Body of pancreas (tissue), 4 donors: ENCODE results near the gene CAST. TPM values are rescaled to one million over a fixed set of nuclear protein-coding genes. Genes with fewer than 3 reads are reported as not detected.

Source experiments
- ATAC-seq: fragments of 150-250 bp; one replicate; pipeline ENCODE4 v1.9.1; 2016
- DNase-seq, 4 donors: peaks; one replicate each; pipeline ENCODE4 v3.0.0-alpha.2; 2019
- H3K27ac ChIP-seq, 4 donors: fragments of 200-600 bp; sonication (generic); 1 replicate in 3 of 4; 2 replicates in 1 of 4; pipeline versions ENCODE4 v1.5.1 to v1.6.1; 2016 to 2019; ENCODE audit warnings: mild to moderate bottlenecking in 1 of 4, mixed read lengths in 1 of 4, moderate library complexity in 1 of 4
- H3K27me3 ChIP-seq, 2 donors: fragments of 200-600 bp; sonication (generic); one replicate each; pipeline ENCODE4 v1.6.0; 2016; ENCODE audit warnings: mild to moderate bottlenecking in 1 of 2
- H3K36me3 ChIP-seq, 2 donors: fragments of 200-600 bp; sonication (generic); replicated peaks in 1 of 2; 2 replicates each; pipeline ENCODE4 v1.5.1; 2016; ENCODE audit warnings: low read depth in 2 of 2; ENCODE audit not compliant: insufficient read depth in 1 of 2
- H3K4me1 ChIP-seq: fragments of 200-600 bp; sonication (generic); one replicate; pipeline ENCODE4 v1.6.0; 2016
- H3K4me3 ChIP-seq, 2 donors: fragments of 200-600 bp; sonication (generic); 1 replicate in 1 of 2; 2 replicates in 1 of 2; pipeline ENCODE4 v1.5.1; 2016 to 2019
- H3K9me3 ChIP-seq, 3 donors: fragments of 200-600 bp; sonication (generic); 1 replicate in 2 of 3; 2 replicates in 1 of 3; pipeline ENCODE4 v1.5.1; 2016
- CTCF ChIP-seq, 7 experiments: fragments of 450-650 bp in 4 of 7; fragments of 200-600 bp in 3 of 7; sonication (generic) in 3 of 7; IDR thresholded peaks; one replicate each; pipeline ENCODE4 v1.5.1; 2016 to 2019; ENCODE audit warnings: antibody characterized with exemption in 7 of 7
- POLR2A ChIP-seq, 3 donors: fragments of 450-650 bp; IDR thresholded peaks; one replicate each; pipeline ENCODE4 v1.6.1; 2016; ENCODE audit warnings: antibody characterized with exemption in 3 of 3, mild to moderate bottlenecking in 2 of 3
- WGBS, 2 donors: methylation state at CpG; one replicate each; pipeline ENCODE4 v1.1.5; 2017; 5-methylcytosine and 5-hydroxymethylcytosine counted together
- intact Hi-C: fragments of 100-400 bp; cut with DNase I; formaldehyde crosslinking; loops from one replicate; pipeline ENCODE4 v1.15.1; 2023
- total RNA-seq, 2 donors: library from RNA; depleted of rRNA; stranded (reverse); fragments of >200 nt; gene quantifications; one replicate each; pipeline ENCODE4 v1.1.0, GENCODE V29; 2016

The CAST gene
- total RNA-seq, 2 donors from 2014 or later = 130 to 157 TPM

GRCh38 chr5:96808541-96808828, 146.3 kb downstream of the CAST start:
- Histone ChIP-seq H3K36me3 (no peaks in the 10 kb centered on the region), H3K9me3 (no peaks in the 10 kb centered on the region), H3K4me1 (peaks cover 23% of the 10 kb centered on the region), H3K4me3 (no peak overlapping the region), H3K27me3 (no peaks in the 10 kb centered on the region), H3K27ac (peak overlapping the region; percentile 99 to 100 (median 100))
- DNase-seq = no peak
- TF ChIP-seq CTCF (IDR thresholded peaks at IDR 0.05) (no peak), POLR2A (IDR thresholded peaks at IDR 0.05) (no peak)
- intact Hi-C loops = no loop called here
- ATAC-seq = no peak
- WGBS, 2 donors = 0 to 12% methylated on average over 2 of the region's 2 CpGs

DNA sequence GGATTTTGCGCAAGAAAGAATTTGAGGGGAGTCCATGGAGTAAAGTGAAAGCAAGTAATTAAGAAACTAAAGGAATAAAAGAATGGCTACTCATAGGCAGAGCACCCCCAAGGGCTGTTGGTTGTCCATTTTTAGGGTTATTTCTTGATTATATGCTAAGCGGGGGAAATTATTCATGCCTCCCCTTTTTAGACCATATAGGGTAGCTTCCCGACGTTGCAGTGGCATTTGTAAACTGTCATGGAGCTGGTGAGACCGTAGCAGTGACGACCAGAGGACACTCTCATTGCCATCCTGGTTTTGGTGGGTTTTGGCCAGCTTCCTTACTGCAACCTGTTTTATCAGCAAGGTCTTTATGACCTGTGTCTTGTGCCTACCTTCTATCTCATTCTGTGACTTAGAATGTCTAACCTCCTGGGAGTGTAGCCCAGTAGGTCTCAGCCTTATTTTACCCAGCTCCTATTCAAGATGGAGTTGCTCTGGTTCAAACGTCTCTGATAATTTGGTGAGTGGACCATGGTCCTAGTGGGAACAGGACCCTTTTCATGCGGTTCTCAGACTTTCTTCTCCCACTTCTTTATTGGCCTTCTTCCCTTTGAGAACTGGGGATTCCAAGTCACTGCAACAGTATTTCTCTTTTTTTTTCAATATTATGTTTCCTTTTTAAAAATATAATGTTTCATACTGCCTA, 146.8 kb downstream of the CAST start:
- ATAC-seq (no peak), DNase-seq (no peak)
- intact Hi-C loops = no loop called here
- TF ChIP-seq CTCF (IDR thresholded peaks at IDR 0.05) = no peak
- no peak for TF ChIP-seq POLR2A (IDR thresholded peaks at IDR 0.05)
- Histone ChIP-seq H3K9me3 (no peaks in the 10 kb centered on the region), H3K36me3 (no peaks in the 10 kb centered on the region), H3K27me3 (no peaks in the 10 kb centered on the region), H3K4me1 (peaks cover 23% of the 10 kb centered on the region), H3K27ac (peak overlapping the region in 2 of 4 donors; percentile 99 to 100), H3K4me3 (no peak overlapping the region)
- WGBS, 2 donors = 80 to 82% methylated on average over 8 of the region's 8 CpGs

DNA sequence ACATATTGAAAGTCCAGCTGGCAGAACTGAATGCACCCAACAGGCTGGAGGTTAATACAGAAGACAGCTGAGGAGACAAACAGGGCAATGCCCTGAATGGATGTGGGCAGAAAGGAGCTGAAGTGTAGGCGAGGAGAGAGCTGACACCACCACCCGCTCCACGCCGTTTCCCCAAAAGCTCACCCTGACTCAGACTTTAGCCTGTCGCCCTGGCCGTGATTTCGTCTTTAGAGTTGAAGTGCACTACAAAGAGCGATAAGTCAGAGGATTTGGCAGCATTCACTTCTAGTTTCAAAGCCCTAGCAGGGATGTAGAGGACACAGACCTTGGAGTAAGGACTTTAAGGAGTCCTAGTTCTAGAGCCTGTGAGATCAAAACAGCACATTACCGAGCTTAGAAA, 147.7 kb downstream of the CAST start:
- H3K9me3 ChIP-seq = no peaks in the 10 kb centered on the region
- TF ChIP-seq CTCF (IDR thresholded peaks at IDR 0.05) (no peak), POLR2A (IDR thresholded peaks at IDR 0.05) (no peak)
- no peak for ATAC-seq
- H3K27me3 ChIP-seq = no peaks in the 10 kb centered on the region
- no peak overlapping the region for H3K27ac ChIP-seq
- no peak for DNase-seq
- WGBS, 2 donors = 89 to 92% methylated on average over 9 of the region's 9 CpGs
- intact Hi-C loops = no loop called here
- no peak overlapping the region for H3K4me3 ChIP-seq
- H3K4me1 ChIP-seq = peaks cover 23% of the 10 kb centered on the region
- no peaks in the 10 kb centered on the region for H3K36me3 ChIP-seq

GRCh38 chr5:96812851-96813250, 150.7 kb downstream of the CAST start:
- TF ChIP-seq POLR2A (IDR thresholded peaks at IDR 0.05) = no peak
- no peak for TF ChIP-seq CTCF (IDR thresholded peaks at IDR 0.05)
- Histone ChIP-seq H3K27ac (no peak overlapping the region), H3K4me1 (peaks cover 4% of the 10 kb centered on the region), H3K27me3 (no peaks in the 10 kb centered on the region), H3K36me3 (no peaks in the 10 kb centered on the region), H3K4me3 (no peak overlapping the region), H3K9me3 (no peaks in the 10 kb centered on the region)
- intact Hi-C loops = no loop called here
- no peak for DNase-seq
- ATAC-seq = no peak

- no peaks in the 10 kb centered on the region for H3K4me1 ChIP-seq
- no peaks in the 10 kb centered on the region for H3K9me3 ChIP-seq
- DNase-seq (no peak), ATAC-seq (no peak)
- WGBS, 2 donors = 80 to 92% methylated on average over 3 of the region's 3 CpGs
- intact Hi-C loops = no loop called here
- no peaks in the 10 kb centered on the region for H3K27me3 ChIP-seq
- no peaks in the 10 kb centered on the region for H3K36me3 ChIP-seq
- TF ChIP-seq CTCF (IDR thresholded peaks at IDR 0.05) = no peak
- no peak for TF ChIP-seq POLR2A (IDR thresholded peaks at IDR 0.05)
- no peak overlapping the region for H3K4me3 ChIP-seq
- H3K27ac ChIP-seq = no peak overlapping the region
These were observed 151.9 kb downstream of the CAST start for GRCh38 chr5:96814041-96814440.
